NB4 (cell line): ENCODE results near the gene LSM7.

Experiments used
- DNase-seq: peaks from one replicate; pipeline ENCODE4 v3.0.0; 2010; ENCODE audit warnings: low read depth
- H3K4me3 ChIP-seq: one replicate; pipeline ENCODE4 v1.5.1; 2011; ENCODE audit warnings: mild to moderate bottlenecking, low read depth, low read length, moderate library complexity
- CTCF ChIP-seq: IDR thresholded peaks from one replicate; pipeline ENCODE4 v1.5.1; 2012; ENCODE audit warnings: low read depth, low read length
- MAX ChIP-seq: IDR thresholded peaks from 2 replicates; pipeline ENCODE4 v1.6.1; 2011; ENCODE audit warnings: low read depth, low read length
- MYC ChIP-seq: IDR thresholded peaks from 2 replicates; pipeline ENCODE4 v1.6.1; 2011; ENCODE audit warnings: low read depth, low read length
- POLR2A ChIP-seq: IDR thresholded peaks from 2 replicates; pipeline ENCODE4 v1.6.1; 2011; ENCODE audit warnings: mild to moderate bottlenecking; ENCODE audit not compliant: insufficient read length; ENCODE audit errors: extremely low read depth

Gene LSM7

GRCh38 chr19:2334986-2335846 lies 6.8 kb upstream of the LSM7 start:
- H3K4me3 ChIP-seq, result no peak overlapping the region
- DNase-seq, result no peak
- no peak for TF ChIP-seq MAX
- no peak for TF ChIP-seq POLR2A
- TF ChIP-seq MYC, result no peak
- no peak for TF ChIP-seq CTCF

GRCh38 chr19:2334426-2334825 lies 6.0 kb upstream of the LSM7 start:
- H3K4me3 ChIP-seq, result no peak overlapping the region
- TF ChIP-seq MYC (no peak), CTCF (no peak), MAX (no peak)
- DNase-seq, result no peak

GRCh38 chr19:2333807-2334211 lies 5.4 kb upstream of the LSM7 start:
- no peak overlapping the region for H3K4me3 ChIP-seq
- no peak for TF ChIP-seq MAX
- peak; percentile 4 for TF ChIP-seq CTCF
- DNase-seq, result peak; percentile 45

- DNase-seq, result no peak
- H3K4me3 ChIP-seq, result no peak overlapping the region
- TF ChIP-seq MYC (no peak), MAX (no peak), CTCF (no peak), POLR2A (no peak)
Observed at GRCh38 chr19:2333027-2333806, 4.8 kb upstream of the LSM7 start.

- DNase-seq, result peak; percentile 94
- TF ChIP-seq POLR2A (peak; percentile 16), MAX (peak; percentile 84), CTCF (no peak), MYC (peak; percentile 90)
- peak overlapping the region; percentile 38 for H3K4me3 ChIP-seq
Observed at GRCh38 chr19:2332341-2333026, 4.1 kb upstream of the LSM7 start.
